Suprapubic skin (tissue), 4 donors: Measurements from ENCODE around the gene EPHA2. TPM values are rescaled to one million over a fixed set of nuclear protein-coding genes. Genes with fewer than 3 reads are reported as not detected.

ENCODE experiments used
- DNase-seq, 2 donors: peaks; one replicate each; pipeline ENCODE4 v3.0.0-alpha.2; 2019; ENCODE audit warnings: low spot score in 2 of 2
- H3K27ac ChIP-seq: fragments of 200-600 bp; sonication (generic); one replicate; pipeline ENCODE4 v1.5.1; 2019
- H3K27me3 ChIP-seq: fragments of 200-600 bp; sonication (generic); one replicate; pipeline ENCODE4 v1.5.1; 2019
- H3K36me3 ChIP-seq: fragments of 200-600 bp; sonication (generic); one replicate; pipeline ENCODE4 v1.5.1; 2019
- H3K4me1 ChIP-seq: fragments of 200-600 bp; sonication (generic); one replicate; pipeline ENCODE4 v1.5.1; 2019
- H3K4me3 ChIP-seq: fragments of 200-600 bp; sonication (generic); one replicate; pipeline ENCODE4 v1.5.1; 2019; ENCODE audit warnings: mild to moderate bottlenecking
- H3K9me3 ChIP-seq: fragments of 200-600 bp; sonication (generic); one replicate; pipeline ENCODE4 v1.5.1; 2019
- CTCF ChIP-seq, 2 donors: fragments of 200-600 bp in 1 of 2; fragments of 450-650 bp in 1 of 2; sonication (generic) in 1 of 2; IDR thresholded peaks; one replicate each; pipeline ENCODE4 v1.5.1; 2016 to 2019; ENCODE audit warnings: antibody characterized with exemption in 2 of 2, mild to moderate bottlenecking in 1 of 2, moderate library complexity in 1 of 2
- EP300 ChIP-seq: sonication (generic); formaldehyde crosslinking; IDR thresholded peaks from one replicate; pipeline ENCODE4 v1.6.1; 2017; ENCODE audit warnings: antibody characterized with exemption
- POLR2A ChIP-seq, 2 donors: fragments of 450-650 bp; IDR thresholded peaks; one replicate each; pipeline ENCODE4 v1.6.1; 2017; ENCODE audit warnings: antibody characterized with exemption in 2 of 2, mild to moderate bottlenecking in 2 of 2, moderate library complexity in 2 of 2
- POLR2AphosphoS5 ChIP-seq, 3 donors: sonication (generic); formaldehyde crosslinking; IDR thresholded peaks; one replicate each; pipeline ENCODE4 v1.6.1; 2017; ENCODE audit warnings: antibody characterized with exemption in 3 of 3
- WGBS: methylation state at CpG from one replicate; pipeline ENCODE4 v1.1.5; 2018; 5-methylcytosine and 5-hydroxymethylcytosine counted together
- total RNA-seq, 4 donors: library from RNA; depleted of rRNA; stranded (reverse); fragments of >200 nt; gene quantifications; one replicate each; pipeline ENCODE4 v1.1.0, GENCODE V29; 2016

The EPHA2 gene
- total RNA-seq, 4 donors from 2014 or later, result 59.0 to 145 (median 104) TPM

GRCh38 chr1:16189003-16189402 is 33.1 kb upstream of the EPHA2 start:
- H3K27me3 ChIP-seq, result no peaks in the 10 kb centered on the region
- no peak for DNase-seq
- peaks cover 57% of the 10 kb centered on the region for H3K4me1 ChIP-seq
- no peak overlapping the region for H3K4me3 ChIP-seq
- peak overlapping the region; percentile 69 for H3K27ac ChIP-seq
- H3K9me3 ChIP-seq, result no peaks in the 10 kb centered on the region
- TF ChIP-seq CTCF (IDR thresholded peaks at IDR 0.05) (no peak), EP300 (no peak), POLR2AphosphoS5 (IDR thresholded peaks at IDR 0.05) (no peak), POLR2A (IDR thresholded peaks at IDR 0.05) (no peak)
- 10% methylated on average over 6 of the region's 6 CpGs for WGBS
- H3K36me3 ChIP-seq, result no peaks in the 10 kb centered on the region

- H3K27me3 ChIP-seq, result no peaks in the 10 kb centered on the region
- no peaks in the 10 kb centered on the region for H3K36me3 ChIP-seq
- H3K27ac ChIP-seq, result no peak overlapping the region
- H3K4me3 ChIP-seq, result no peak overlapping the region
- WGBS, result 20% methylated on average over 14 of the region's 15 CpGs
- H3K4me1 ChIP-seq, result peaks cover 68% of the 10 kb centered on the region
- no peaks in the 10 kb centered on the region for H3K9me3 ChIP-seq
- TF ChIP-seq POLR2AphosphoS5 (IDR thresholded peaks at IDR 0.05), result peak in 1 of 3 donors; percentile 23
- TF ChIP-seq EP300, result no peak
- peak; percentile 92 to 95 for TF ChIP-seq CTCF (IDR thresholded peaks at IDR 0.05)
- no peak for DNase-seq
Measured at GRCh38 chr1:16187748-16188401, 32.0 kb upstream of the EPHA2 start.

- Histone ChIP-seq H3K9me3 (no peaks in the 10 kb centered on the region), H3K27me3 (no peaks in the 10 kb centered on the region), H3K4me3 (no peak overlapping the region), H3K36me3 (no peaks in the 10 kb centered on the region), H3K27ac (no peak overlapping the region), H3K4me1 (peaks cover 74% of the 10 kb centered on the region)
- DNase-seq, result no peak
- 73% methylated on average over 9 of the region's 9 CpGs for WGBS
- TF ChIP-seq POLR2AphosphoS5 (IDR thresholded peaks at IDR 0.05) (no peak), POLR2A (IDR thresholded peaks at IDR 0.05) (no peak), CTCF (IDR thresholded peaks at IDR 0.05) (no peak), EP300 (no peak)
Measured at GRCh38 chr1:16186655-16187235, 30.9 kb upstream of the EPHA2 start.

GRCh38 chr1:16184557-16185303 is 28.9 kb upstream of the EPHA2 start:
- 72% methylated on average over 7 of the region's 10 CpGs for WGBS

More at GRCh38 chr1:16184557-16185303, 28.9 kb upstream of the EPHA2 start:
- Histone ChIP-seq H3K27me3 (no peaks in the 10 kb centered on the region), H3K9me3 (no peaks in the 10 kb centered on the region), H3K4me3 (no peak overlapping the region), H3K36me3 (no peaks in the 10 kb centered on the region), H3K27ac (peak overlapping the region; percentile 78), H3K4me1 (peaks cover 73% of the 10 kb centered on the region)
- TF ChIP-seq POLR2A (IDR thresholded peaks at IDR 0.05), result no peak
- TF ChIP-seq CTCF (IDR thresholded peaks at IDR 0.05), result no peak
- TF ChIP-seq EP300, result no peak
- TF ChIP-seq POLR2AphosphoS5 (IDR thresholded peaks at IDR 0.05), result no peak
- no peak for DNase-seq
